ENCODE data around the gene SNX3.

GRCh38 chr6:108175592-108176279, 85.1 kb downstream of the SNX3 start:
- peak in 5 of 6 experiments; percentile 14 to 46 (median 27) for TF ChIP-seq CTCF (IDR thresholded peaks at IDR 0.05)
- TF ChIP-seq EP300 (IDR thresholded peaks at IDR 0.05): no peak
